Uterus (tissue), 4 donors: ENCODE results near the gene CCDC28B. TPM values are rescaled to one million over a fixed set of nuclear protein-coding genes. Genes with fewer than 3 reads are reported as not detected.

Experiments used
- DNase-seq, 2 donors: peaks; one replicate each; pipeline ENCODE4 v3.0.0-alpha.2; 2019 to 2020
- H3K27ac ChIP-seq, 2 donors: fragments of 200-600 bp; sonication (generic); 1 replicate in 1 of 2; 2 replicates in 1 of 2; pipeline ENCODE4 v1.5.1; 2016 to 2018
- H3K27me3 ChIP-seq, 2 donors: fragments of 200-600 bp; sonication (generic); one replicate each; pipeline ENCODE4 v1.5.1; 2018 to 2019; ENCODE audit warnings: control low read depth in 1 of 2
- H3K36me3 ChIP-seq, 2 donors: fragments of 200-600 bp; sonication (generic); one replicate each; pipeline ENCODE4 v1.5.1; 2019; ENCODE audit warnings: control low read depth in 1 of 2
- H3K4me1 ChIP-seq, 2 donors: fragments of 200-600 bp; sonication (generic); one replicate each; pipeline ENCODE4 v1.5.1; 2018 to 2019; ENCODE audit warnings: control low read depth in 1 of 2
- H3K4me3 ChIP-seq, 2 donors: fragments of 200-600 bp; sonication (generic); 1 replicate in 1 of 2; 2 replicates in 1 of 2; pipeline ENCODE4 v1.5.1; 2018 to 2019; ENCODE audit warnings: mild to moderate bottlenecking in 1 of 2
- H3K9me3 ChIP-seq, 2 donors: fragments of 200-600 bp; sonication (generic); one replicate each; pipeline ENCODE4 v1.5.1; 2019; ENCODE audit warnings: control low read depth in 1 of 2
- CTCF ChIP-seq, 4 experiments: fragments of 200-600 bp in 2 of 4; fragments of 450-650 bp in 2 of 4; sonication (generic) in 2 of 4; IDR thresholded peaks; one replicate each; pipeline ENCODE4 v1.5.1; 2016 to 2019; ENCODE audit warnings: antibody characterized with exemption in 4 of 4, mild to moderate bottlenecking in 2 of 4, moderate library complexity in 1 of 4
- POLR2A ChIP-seq, 2 donors: fragments of 450-650 bp; IDR thresholded peaks; one replicate each; pipeline ENCODE4 v1.6.1; 2016; ENCODE audit warnings: antibody characterized with exemption in 2 of 2, mild to moderate bottlenecking in 1 of 2, moderate library complexity in 1 of 2
- intact Hi-C: fragments of 100-400 bp; cut with DNase I; formaldehyde crosslinking; loops from one replicate; pipeline ENCODE4 v1.15.1; 2023; ENCODE audit warnings: low total_unique reads
- total RNA-seq, 4 donors: library from RNA; depleted of rRNA in 3 of 4; stranded (reverse); fragments of >200 nt in 3 of 4; gene quantifications; one replicate each; pipeline versions ENCODE4 v1.1.0 to v1.2.4, GENCODE V29; 2014 to 2023
- donor health status: DM: yes; HTN: yes; CAD: no.

The CCDC28B gene
- total RNA-seq, 4 donors from 2014 or later: 3.5 to 21.5 (median 7.4) TPM; not detected in 1

- Histone ChIP-seq H3K27ac (peak within 1 kb of the TSS; percentile 53 to 71), H3K4me3 (peak within 1 kb of the TSS; percentile 51 to 52), H3K36me3 (no peaks in the 10 kb centered on the region), H3K27me3 (no peaks in the 10 kb centered on the region), H3K4me1 (peaks cover 0 to 12% of the 10 kb centered on the region in 2 donors), H3K9me3 (no peaks in the 10 kb centered on the region)
- TF ChIP-seq POLR2A (IDR thresholded peaks at IDR 0.05) (peak; percentile 26 to 71), CTCF (IDR thresholded peaks at IDR 0.05) (peak in 1 of 4 experiments; percentile 2)
- peak; percentile 85 to 86 for DNase-seq
- intact Hi-C loops: no loop called here
Observed at GRCh38 chr1:32205401-32206370, 5.3 kb downstream of the CCDC28B start, which contains the start of gene IQCC. IQCC (plus strand) TSS chr1:32205671; CDS start chr1:32205682, 11 bp downstream.

- Histone ChIP-seq H3K4me3 (no peak overlapping the region), H3K36me3 (no peaks in the 10 kb centered on the region), H3K27ac (no peak overlapping the region), H3K27me3 (no peaks in the 10 kb centered on the region), H3K9me3 (no peaks in the 10 kb centered on the region), H3K4me1 (peaks cover 0 to 5% of the 10 kb centered on the region in 2 donors)
- DNase-seq: no peak
- intact Hi-C loops: no loop called here
- TF ChIP-seq POLR2A (IDR thresholded peaks at IDR 0.05) (no peak), CTCF (IDR thresholded peaks at IDR 0.05) (no peak)
Observed at GRCh38 chr1:32208469-32208868, 8.1 kb downstream of the CCDC28B start.

GRCh38 chr1:32208891-32209328, 8.5 kb downstream of the CCDC28B start, which contains the start of gene DCDC2B:
DCDC2B (plus strand) TSS chr1:32209089; CDS start chr1:32209094, 5 bp downstream.
- H3K27ac ChIP-seq: no peak within 1 kb of the TSS
- no peak for TF ChIP-seq CTCF (IDR thresholded peaks at IDR 0.05)
- no peak for TF ChIP-seq POLR2A (IDR thresholded peaks at IDR 0.05)
- no peaks in the 10 kb centered on the region for H3K9me3 ChIP-seq
- H3K4me1 ChIP-seq: peaks cover 0 to 5% of the 10 kb centered on the region in 2 donors
- H3K27me3 ChIP-seq: no peaks in the 10 kb centered on the region
- intact Hi-C loops: no loop called here
- DNase-seq: peak in 1 of 2 donors; percentile 38
- no peaks in the 10 kb centered on the region for H3K36me3 ChIP-seq
- H3K4me3 ChIP-seq: no peak within 1 kb of the TSS

- peak; percentile 47 to 72 (median 59) for TF ChIP-seq CTCF (IDR thresholded peaks at IDR 0.05)
- no peak for TF ChIP-seq POLR2A (IDR thresholded peaks at IDR 0.05)
- H3K27me3 ChIP-seq: no peaks in the 10 kb centered on the region
- H3K9me3 ChIP-seq: no peaks in the 10 kb centered on the region
- intact Hi-C loops: no loop called here
- no peak overlapping the region for H3K4me3 ChIP-seq
- no peak overlapping the region for H3K27ac ChIP-seq
- peaks cover 1 to 3% of the 10 kb centered on the region in 2 donors for H3K4me1 ChIP-seq
- H3K36me3 ChIP-seq: no peaks in the 10 kb centered on the region
- peak; percentile 41 to 42 for DNase-seq
Observed at GRCh38 chr1:32215629-32216480, 15.5 kb downstream of the CCDC28B start.
